C4-2B (cell line): Measurements from ENCODE around the gene CPLX1.

Experiments used
- CTCF ChIP-seq: fragments of 450-650 bp; conservative IDR thresholded peaks from 2 replicates; pipeline ENCODE4 v1.5.1; 2017; ENCODE audit warnings: mild to moderate bottlenecking
- ZFX ChIP-seq: fragments of 450-650 bp; IDR thresholded peaks from 2 replicates; pipeline ENCODE4 v1.6.1; 2017

- TF ChIP-seq CTCF (no peak), ZFX (no peak)
These were observed 42.5 kb upstream of the CPLX1 start for GRCh38 chr4:868421-868820.
